ENCODE data around the gene TMEM125.

DNA sequence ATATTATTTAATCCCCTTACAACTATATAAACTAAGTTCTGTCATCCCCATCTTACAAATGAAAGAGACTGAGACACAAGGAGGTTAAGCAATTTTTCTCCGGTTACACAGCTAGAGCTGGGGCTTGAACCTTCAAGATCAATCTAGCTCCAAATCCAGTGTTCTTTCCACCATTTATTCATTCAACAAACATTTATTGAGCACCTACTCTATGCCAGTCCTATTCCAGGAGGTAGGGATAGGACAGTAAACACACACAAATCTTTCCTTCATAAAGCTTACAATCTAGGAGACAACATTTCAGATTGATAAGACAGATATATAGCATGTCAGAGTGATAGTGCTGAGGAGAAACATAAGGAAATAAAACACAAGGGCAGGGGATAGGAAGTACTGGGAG lies 2.9 kb upstream of the TMEM125 start:
- TF ChIP-seq CTCF (IDR thresholded peaks at IDR 0.05) (no peak), POLR2A (IDR thresholded peaks at IDR 0.05) (no peak), POLR2AphosphoS5 (IDR thresholded peaks at IDR 0.05) (no peak)

Measured in breast epithelium (tissue), 3 donors.